ENCODE data around the gene TLCD3A. TPM values are rescaled to one million over a fixed set of nuclear protein-coding genes. Genes with fewer than 3 reads are reported as not detected.

The TLCD3A gene
- total RNA-seq, 4 donors from 2014 or later, result 0.39 to 1.4 (median 0.86) TPM

- no peak for ATAC-seq
- intact Hi-C loops (cut with DNase I; ENCODE audit: low total_unique reads) (no loop called here), in situ Hi-C loops (cut with MboI; ENCODE audit: low sequenced_read_pairs in 4 of 4) (no loop called here)
- no peak for DNase-seq
- Histone ChIP-seq H3K4me3 (no peak overlapping the region), H3K9me3 (no peaks in the 10 kb centered on the region), H3K27me3 (no peaks in the 10 kb centered on the region), H3K27ac (no peak overlapping the region), H3K36me3 (peaks cover 0 to 86% of the 10 kb centered on the region in 2 donors), H3K4me1 (no peaks in the 10 kb centered on the region)
- no peak for TF ChIP-seq POLR2A (IDR thresholded peaks at IDR 0.05)
- no peak for TF ChIP-seq CTCF (IDR thresholded peaks at IDR 0.05 in 4 of 5, conservative IDR thresholded peaks at IDR 0.05 in 1 of 5)
Observed at GRCh38 chr17:773467-774312, 41.3 kb downstream of the TLCD3A start.

GRCh38 chr17:774313-774584 is 41.9 kb downstream of the TLCD3A start:
- H3K4me1 ChIP-seq, result no peaks in the 10 kb centered on the region
- no peaks in the 10 kb centered on the region for H3K27me3 ChIP-seq
- no peak for TF ChIP-seq POLR2A (IDR thresholded peaks at IDR 0.05)
- no peak for TF ChIP-seq CTCF (IDR thresholded peaks at IDR 0.05 in 4 of 5, conservative IDR thresholded peaks at IDR 0.05 in 1 of 5)
- H3K27ac ChIP-seq, result no peak overlapping the region
- in situ Hi-C loops (cut with MboI; ENCODE audit: low sequenced_read_pairs in 4 of 4), result no loop called here
- no peak for DNase-seq
- intact Hi-C loops (cut with DNase I; ENCODE audit: low total_unique reads), result no loop called here
- no peak for ATAC-seq
- no peak overlapping the region for H3K4me3 ChIP-seq
- no peaks in the 10 kb centered on the region for H3K9me3 ChIP-seq
- peaks cover 0 to 82% of the 10 kb centered on the region in 2 donors for H3K36me3 ChIP-seq

GRCh38 chr17:778096-778495 is 45.7 kb downstream of the TLCD3A start:
- H3K4me1 ChIP-seq, result peaks cover 10 to 11% of the 10 kb centered on the region in 2 donors
- in situ Hi-C loops (cut with MboI; ENCODE audit: low sequenced_read_pairs in 4 of 4) (no loop called here), intact Hi-C loops (cut with DNase I; ENCODE audit: low total_unique reads) (no loop called here)
- no peaks in the 10 kb centered on the region for H3K9me3 ChIP-seq
- no peak overlapping the region for H3K4me3 ChIP-seq
- ATAC-seq (no peak), DNase-seq (no peak)
- peaks cover 0 to 56% of the 10 kb centered on the region in 2 donors for H3K36me3 ChIP-seq
- no peaks in the 10 kb centered on the region for H3K27me3 ChIP-seq
- no peak for TF ChIP-seq CTCF (IDR thresholded peaks at IDR 0.05 in 4 of 5, conservative IDR thresholded peaks at IDR 0.05 in 1 of 5)
- TF ChIP-seq POLR2A (IDR thresholded peaks at IDR 0.05), result no peak
- no peak overlapping the region for H3K27ac ChIP-seq

- Histone ChIP-seq H3K4me3 (peak within 1 kb of the TSS; percentile 89 to 98 (median 96)), H3K9me3 (no peaks in the 10 kb centered on the region), H3K36me3 (peaks cover 0 to 38% of the 10 kb centered on the region in 2 donors), H3K27me3 (no peaks in the 10 kb centered on the region), H3K27ac (peak within 1 kb of the TSS; percentile 93 to 95 (median 94)), H3K4me1 (peaks cover 23 to 24% of the 10 kb centered on the region in 2 donors)
- peak in 4 of 5 experiments; percentile 12 to 64 (median 44) for TF ChIP-seq CTCF (IDR thresholded peaks at IDR 0.05 in 4 of 5, conservative IDR thresholded peaks at IDR 0.05 in 1 of 5)
- peak; percentile 65 to 76 for TF ChIP-seq POLR2A (IDR thresholded peaks at IDR 0.05)
- DNase-seq (peak; percentile 79 to 90), ATAC-seq (peak; percentile 95)
- intact Hi-C loops (cut with DNase I; ENCODE audit: low total_unique reads) (loop anchor here (1.0 kb wide), 1 partner anchor 30 kb away; the partner anchor contains the start of gene GEMIN4), in situ Hi-C loops (cut with MboI; ENCODE audit: low sequenced_read_pairs in 4 of 4) (no loop called here)
Observed at GRCh38 chr17:781805-782731, 49.7 kb downstream of the TLCD3A start, which contains the start of the genes GLOD4 and MRM3. Gene GLOD4, minus strand, starts transcription at chr17:782280. Its CDS starts 25 bp downstream, at chr17:782255. Gene MRM3, plus strand, starts transcription at chr17:782353. Its CDS starts 26 bp downstream, at chr17:782379.

Measured in gastrocnemius medialis (tissue), 4 donors.